Spleen (tissue), 11 donors: Measurements from ENCODE around the gene ADCY4. TPM values are rescaled to one million over a fixed set of nuclear protein-coding genes. Genes with fewer than 3 reads are reported as not detected.

Experiments
- DNase-seq: peaks from one replicate; pipeline ENCODE4 v3.0.0-alpha.2; 2020
- H3K27ac ChIP-seq, 8 donors: fragments of 200-600 bp; sonication (generic) in 7 of 8; 1 replicate in 4 of 8; 2 replicates in 4 of 8; pipeline versions ENCODE4 v1.5.0 to v1.8.0; 2016 to 2021; ENCODE audit warnings: inconsistent platforms in 4 of 8, mild to moderate bottlenecking in 4 of 8, moderate library complexity in 1 of 8
- H3K27me3 ChIP-seq, 7 donors: fragments of 200-600 bp; sonication (generic) in 6 of 7; replicated peaks in 1 of 7; 1 replicate in 4 of 7; 2 replicates in 3 of 7; pipeline versions ENCODE4 v1.5.0 to v1.8.0; 2016 to 2021; ENCODE audit warnings: inconsistent platforms in 3 of 7, mild to moderate bottlenecking in 1 of 7
- H3K36me3 ChIP-seq, 6 donors: fragments of 200-600 bp; sonication (generic) in 5 of 6; 1 replicate in 4 of 6; 2 replicates in 2 of 6; pipeline versions ENCODE4 v1.5.0 to v1.8.0; 2016 to 2021; ENCODE audit warnings: inconsistent platforms in 2 of 6
- H3K4me1 ChIP-seq, 6 donors: fragments of 200-600 bp; sonication (generic) in 5 of 6; 1 replicate in 3 of 6; 2 replicates in 3 of 6; pipeline versions ENCODE4 v1.5.0 to v1.8.0; 2016 to 2021; ENCODE audit warnings: inconsistent platforms in 3 of 6
- H3K4me3 ChIP-seq, 8 donors: fragments of 200-600 bp; sonication (generic) in 7 of 8; 1 replicate in 4 of 8; 2 replicates in 4 of 8; pipeline versions ENCODE4 v1.5.0 to v1.8.0; 2016 to 2021; ENCODE audit warnings: inconsistent platforms in 4 of 8, mild to moderate bottlenecking in 4 of 8, moderate library complexity in 2 of 8
- H3K9me3 ChIP-seq, 8 donors: fragments of 200-600 bp; sonication (generic) in 7 of 8; 1 replicate in 4 of 8; 2 replicates in 4 of 8; pipeline versions ENCODE4 v1.5.0 to v1.8.0; 2016 to 2021; ENCODE audit warnings: inconsistent platforms in 4 of 8
- CTCF ChIP-seq, 11 experiments: fragments of 200-600 bp in 7 of 11; fragments of 450-650 bp in 4 of 11; sonication (generic) in 4 of 11; IDR thresholded peaks in 8 of 11; conservative IDR thresholded peaks in 3 of 11; 1 replicate in 7 of 11; 2 replicates in 4 of 11; pipeline versions ENCODE4 v1.4.0 to v1.8.0; 2016 to 2021; ENCODE audit warnings: antibody characterized with exemption in 11 of 11, inconsistent platforms in 4 of 11, mild to moderate bottlenecking in 1 of 11
- POLR2A ChIP-seq, 3 donors: fragments of 450-650 bp; IDR thresholded peaks; one replicate each; pipeline ENCODE4 v1.5.1; 2017; ENCODE audit warnings: antibody characterized with exemption in 3 of 3, mild to moderate bottlenecking in 1 of 3
- POLR2AphosphoS5 ChIP-seq, 3 donors: sonication (generic); formaldehyde crosslinking; IDR thresholded peaks; one replicate each; pipeline ENCODE4 v1.5.1; 2017; ENCODE audit warnings: antibody characterized with exemption in 3 of 3
- WGBS, 5 donors: extraction: QIAGEN DNeasy Blood & Tissue Kit in 3 of 5; methylation state at CpG; one replicate each; pipeline versions ENCODE4 v1.1.5 to v1.1.7; 2013 to 2018; 5-methylcytosine and 5-hydroxymethylcytosine counted together
- intact Hi-C: fragments of 100-400 bp; cut with DNase I; formaldehyde crosslinking; loops from one replicate; pipeline ENCODE4 v1.15.0; 2023; ENCODE audit warnings: low total_unique reads
- polyA plus RNA-seq, 3 donors: library from polyadenylated mRNA; stranded (reverse); fragments of 200-250 nt; gene quantifications; one replicate each; pipeline ENCODE4 v1.2.1, GENCODE V29; 2013
- total RNA-seq, 7 donors: library from RNA; depleted of rRNA in 3 of 7; stranded (reverse); fragments of >200 nt in 3 of 7; fragmentation: NEBNext Ultra II Directional in 4 of 7; extraction: Animal tissue kit (Norgen Biotek cat#: 25700) in 4 of 7; gene quantifications; one replicate each; pipeline versions ENCODE4 v1.1.0 to v1.2.1, GENCODE V29; 2016 to 2021
- donor health status: healthy with polysubstance abuse.
- donor health status: DM: no; HTN: no; CAD: no; lungs with moderate emphysema.
- donor health status: DM: no; HTN: no; CAD: no.
- donor health status: Bipolar disorder and iron deficiency.
- donor health status: healthy.
- donor health status: DM: no; HTN: no; CAD: no.
- donor health status: DM: yes; HTN: yes; CAD: no.

Gene ADCY4
- total and polyA plus RNA-seq, 10 donors: 13.0 to 114 (median 56.7) TPM

- no peak for DNase-seq
- Histone ChIP-seq H3K27ac (no peak overlapping the region), H3K36me3 (peaks cover 0 to 8% (median under 1%) of the 10 kb centered on the region in 6 donors), H3K9me3 (no peaks in the 10 kb centered on the region), H3K4me3 (no peak overlapping the region), H3K4me1 (peaks cover 12 to 27% (median 22%) of the 10 kb centered on the region in 6 donors), H3K27me3 (peaks cover 0 to 8% (median 0%) of the 10 kb centered on the region in 7 donors)
- intact Hi-C loops: no loop called here
- no peak for TF ChIP-seq CTCF (IDR thresholded peaks at IDR 0.05 in 8 of 11, conservative IDR thresholded peaks at IDR 0.05 in 3 of 11)
- no peak for TF ChIP-seq POLR2AphosphoS5 (IDR thresholded peaks at IDR 0.05)
- WGBS, 5 donors: 81 to 99% (median 96%) methylated on average over 4 of the region's 4 CpGs
These were observed 8.0 kb upstream of the ADCY4 start for GRCh38 chr14:24342889-24343288.

- 69 to 100% (median 96%) methylated on average over 1 of the region's 1 CpG; no CpG with 5 or more reads in 1 of the 5 donors for WGBS, 5 donors
- no peak for DNase-seq
- Histone ChIP-seq H3K4me1 (peaks cover 17 to 50% (median 34%) of the 10 kb centered on the region in 6 donors), H3K9me3 (no peaks in the 10 kb centered on the region), H3K27ac (peak overlapping the region in 2 of 8 donors; percentile 90 to 93), H3K27me3 (peaks cover 0 to 4% (median 0%) of the 10 kb centered on the region in 7 donors), H3K36me3 (peaks cover 0 to 30% (median 8%) of the 10 kb centered on the region in 6 donors), H3K4me3 (no peak overlapping the region)
- TF ChIP-seq CTCF (IDR thresholded peaks at IDR 0.05 in 8 of 11, conservative IDR thresholded peaks at IDR 0.05 in 3 of 11) (no peak), POLR2AphosphoS5 (IDR thresholded peaks at IDR 0.05) (no peak), POLR2A (IDR thresholded peaks at IDR 0.05) (no peak)
- intact Hi-C loops: no loop called here
These were observed 5.7 kb upstream of the ADCY4 start for GRCh38 chr14:24340606-24341005.

- H3K4me3 ChIP-seq: peak within 1 kb of the TSS; percentile 41 to 83 (median 52)
- peaks cover 0 to 34% (median 8%) of the 10 kb centered on the region in 6 donors for H3K36me3 ChIP-seq
- H3K9me3 ChIP-seq: no peaks in the 10 kb centered on the region
- peaks cover 28 to 60% (median 44%) of the 10 kb centered on the region in 6 donors for H3K4me1 ChIP-seq
- peaks cover 0 to 10% (median 7%) of the 10 kb centered on the region in 7 donors for H3K27me3 ChIP-seq
- WGBS, 5 donors: 3 to 7% (median 5%) methylated on average over 41 to 51 of the region's 51 CpGs
- TF ChIP-seq POLR2A (IDR thresholded peaks at IDR 0.05): no peak
- TF ChIP-seq POLR2AphosphoS5 (IDR thresholded peaks at IDR 0.05): peak; percentile 45 to 63 (median 47)
- TF ChIP-seq CTCF (IDR thresholded peaks at IDR 0.05 in 8 of 11, conservative IDR thresholded peaks at IDR 0.05 in 3 of 11): no peak
- H3K27ac ChIP-seq: peak within 1 kb of the TSS; percentile 67 to 93 (median 80)
- intact Hi-C loops: loop anchor here (5.0 kb wide), 1 partner anchor 93 kb away; no protein-coding TSS in a partner anchor
- peak; percentile 95 for DNase-seq
These were observed 4.6 kb upstream of the ADCY4 start, which contains the start of gene RIPK3 for GRCh38 chr14:24339284-24340151. RIPK3 (minus strand) TSS chr14:24339991; CDS start chr14:24339826, 165 bp downstream.

GRCh38 chr14:24338843-24339242 lies 4.0 kb upstream of the ADCY4 start:
- Histone ChIP-seq H3K4me3 (peak overlapping the region; percentile 41 to 83 (median 52)), H3K27me3 (peaks cover 0 to 17% (median 10%) of the 10 kb centered on the region in 7 donors), H3K36me3 (peaks cover 0 to 34% (median 8%) of the 10 kb centered on the region in 6 donors), H3K4me1 (peaks cover 35 to 67% (median 51%) of the 10 kb centered on the region in 6 donors), H3K27ac (peak overlapping the region in 3 of 8 donors; percentile 89 to 93 (median 90)), H3K9me3 (no peaks in the 10 kb centered on the region)
- TF ChIP-seq POLR2A (IDR thresholded peaks at IDR 0.05) (no peak), CTCF (IDR thresholded peaks at IDR 0.05 in 8 of 11, conservative IDR thresholded peaks at IDR 0.05 in 3 of 11) (no peak), POLR2AphosphoS5 (IDR thresholded peaks at IDR 0.05) (no peak)
- DNase-seq: no peak
- WGBS, 5 donors: 46 to 97% (median 80%) methylated on average over 3 to 14 of the region's 14 CpGs
- intact Hi-C loops: loop anchor here (5.0 kb wide), 1 partner anchor 93 kb away; no protein-coding TSS in a partner anchor
